HG03095 (cell line): ENCODE measurements around the gene AOC2.
"Not testable (repeated sequence)": the region's sequence is repeated elsewhere in the genome, so short reads cannot be mapped to it uniquely, and the experiment has no call there.

Source experiments
- ATAC-seq: cut with Tn5 transposase; IDR thresholded peaks from one replicate; pipeline ENCODE4 v1.9.1; 2021; ENCODE audit warnings: moderate library complexity; ENCODE audit not compliant: unreplicated experiment

The AOC2 gene

GRCh38 chr17:42853597-42853967 lies 9.2 kb downstream of the AOC2 start:
- no peak for ATAC-seq

DNA sequence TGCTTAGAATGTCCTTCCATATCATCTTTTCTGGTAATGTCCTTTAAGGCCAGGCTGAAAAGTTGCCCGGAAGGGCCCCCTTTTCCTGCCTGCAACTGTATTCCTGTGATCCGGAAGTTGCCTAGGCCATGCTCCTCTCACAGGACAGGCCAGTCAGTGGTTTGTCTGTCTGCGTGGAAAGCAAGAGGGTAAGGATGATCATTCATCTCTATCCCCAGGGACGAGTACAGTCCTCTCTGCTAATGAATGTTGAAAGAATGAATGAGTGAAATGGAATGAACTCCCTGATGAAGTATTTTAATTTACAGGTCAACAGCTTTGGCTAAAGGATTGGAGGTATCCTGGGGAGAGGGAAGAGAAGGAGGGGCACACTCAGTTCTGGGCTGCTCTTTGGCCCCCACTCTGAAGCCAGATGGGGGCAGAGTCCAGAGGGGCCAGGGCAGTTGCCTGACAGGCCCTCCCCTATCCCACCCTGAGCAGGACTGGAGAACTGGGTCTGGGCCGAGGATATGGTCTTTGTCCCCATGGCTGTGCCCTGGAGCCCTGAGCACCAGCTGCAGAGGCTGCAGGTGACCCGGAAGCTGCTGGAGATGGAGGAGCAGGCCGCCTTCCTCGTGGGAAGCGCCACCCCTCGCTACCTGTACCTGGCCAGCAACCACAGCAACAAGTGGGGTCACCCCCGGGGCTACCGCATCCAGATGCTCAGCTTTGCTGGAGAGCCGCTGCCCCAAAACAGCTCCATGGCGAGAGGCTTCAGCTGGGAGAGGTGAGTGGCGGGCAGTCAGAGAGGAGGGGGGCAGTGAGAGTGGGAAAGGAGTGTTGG lies 9.8 kb downstream of the AOC2 start:
- no peak for ATAC-seq

DNA sequence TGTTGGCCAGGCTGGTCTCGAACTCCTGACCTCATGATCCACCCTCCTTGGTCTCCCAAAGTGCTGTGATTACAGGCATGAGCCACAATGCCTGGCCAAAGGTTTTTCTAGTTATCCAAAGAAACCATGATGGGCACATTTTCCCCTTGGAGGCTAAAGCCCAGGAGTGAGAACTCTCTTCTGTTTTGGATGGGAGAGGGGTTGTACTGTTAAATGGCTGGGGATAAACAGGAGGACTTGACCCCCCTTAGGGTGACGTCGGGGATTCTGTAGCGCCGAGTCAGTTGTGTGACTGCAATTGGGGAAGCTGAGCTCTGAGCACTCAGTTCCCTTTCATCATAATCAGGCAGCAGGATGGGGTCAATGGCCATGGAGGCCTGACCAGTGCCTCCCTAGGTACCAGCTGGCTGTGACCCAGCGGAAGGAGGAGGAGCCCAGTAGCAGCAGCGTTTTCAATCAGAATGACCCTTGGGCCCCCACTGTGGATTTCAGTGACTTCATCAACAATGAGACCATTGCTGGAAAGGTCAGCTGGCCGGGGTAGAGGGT lies 10.7 kb downstream of the AOC2 start:
- no peak for ATAC-seq

- ATAC-seq: not testable (repeated sequence)
These were observed 11.7 kb downstream of the AOC2 start for GRCh38 chr17:42856093-42856492.

DNA sequence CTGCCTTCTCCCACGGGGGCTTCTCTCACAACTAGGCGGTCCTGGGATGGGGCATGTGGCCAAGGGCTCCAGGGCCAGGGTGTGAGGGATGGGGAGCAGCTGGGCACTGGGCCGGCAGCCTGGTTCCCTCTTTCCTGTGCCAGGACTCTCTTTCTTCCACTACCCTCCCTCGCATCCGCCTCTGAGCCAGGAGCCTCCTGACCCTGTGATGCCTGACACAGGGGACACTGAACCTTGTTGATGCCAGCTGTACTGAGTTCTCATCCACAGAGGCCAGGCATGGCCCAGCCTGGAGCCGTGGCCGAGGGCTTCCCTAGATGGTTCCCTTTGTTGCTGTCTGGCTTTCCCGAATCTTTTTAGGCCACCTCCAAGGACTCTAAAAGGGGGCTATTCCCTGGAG lies 12.1 kb downstream of the AOC2 start:
- not testable (repeated sequence) for ATAC-seq

GRCh38 chr17:42857389-42857788 lies 13.0 kb downstream of the AOC2 start:
- no peak for ATAC-seq

DNA sequence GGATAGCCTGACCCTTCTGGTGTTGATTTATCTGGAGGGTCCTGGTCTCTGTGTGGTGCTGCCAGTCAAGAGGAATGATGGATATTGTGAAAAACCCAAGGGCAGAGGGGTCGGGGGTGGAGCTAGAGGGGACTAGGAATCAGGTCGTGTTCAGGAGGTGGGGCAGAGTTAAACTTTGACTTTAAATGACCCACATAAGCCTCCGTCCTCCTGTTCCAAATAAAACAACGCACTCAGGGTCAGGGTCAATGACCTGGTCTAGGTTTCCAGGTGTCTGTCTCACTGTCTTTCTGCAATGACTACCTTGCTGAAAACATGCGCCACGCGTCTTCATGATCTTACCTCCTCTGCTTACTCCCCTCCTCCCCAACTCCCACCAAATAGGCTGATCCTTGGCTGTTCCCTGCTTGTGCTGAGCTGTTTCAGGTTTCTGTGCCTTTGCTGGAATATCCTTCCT lies 21.3 kb downstream of the AOC2 start:
- no peak for ATAC-seq

DNA sequence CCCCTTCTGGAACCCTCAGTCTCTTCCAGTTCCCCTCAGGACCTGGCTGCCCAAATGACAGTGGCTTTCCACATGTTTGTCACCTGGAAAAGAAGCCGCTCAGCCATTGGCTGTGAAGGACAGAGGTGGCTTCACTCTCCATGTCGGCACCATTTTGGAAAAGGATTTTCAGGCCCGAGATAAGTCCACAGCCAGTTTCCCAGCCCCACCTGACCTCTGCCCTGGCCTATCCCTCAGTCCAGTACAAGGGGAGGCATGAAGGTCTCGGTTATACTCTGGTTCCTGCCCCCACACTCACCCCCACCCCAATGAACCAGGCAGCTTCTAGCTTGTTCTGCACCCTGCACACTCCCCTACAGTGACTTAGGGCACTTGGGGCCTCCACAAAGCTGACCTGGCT lies 21.8 kb downstream of the AOC2 start:
- ATAC-seq: no peak

- no peak for ATAC-seq
These were observed 22.5 kb downstream of the AOC2 start for GRCh38 chr17:42866631-42867575.

GRCh38 chr17:42867694-42868261 lies 23.4 kb downstream of the AOC2 start:
- ATAC-seq: not testable (repeated sequence)

DNA sequence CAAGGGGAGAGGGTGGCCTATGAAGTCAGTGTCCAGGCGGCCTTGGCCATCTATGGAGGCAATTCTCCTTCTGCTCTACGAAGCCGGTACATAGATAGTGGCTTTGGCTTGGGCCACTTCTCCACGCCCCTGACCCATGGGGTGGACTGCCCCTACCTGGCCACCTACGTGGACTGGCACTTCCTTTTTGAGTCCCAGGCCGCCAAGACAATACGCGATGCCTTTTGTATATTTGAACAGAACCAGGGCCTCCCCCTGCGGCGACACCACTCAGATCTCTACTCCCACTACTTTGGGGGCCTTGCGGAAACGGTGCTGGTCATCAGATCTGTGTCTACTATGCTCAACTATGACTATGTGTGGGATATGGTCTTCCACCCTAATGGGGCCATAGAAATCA lies 24.0 kb downstream of the AOC2 start:
- no peak for ATAC-seq

DNA sequence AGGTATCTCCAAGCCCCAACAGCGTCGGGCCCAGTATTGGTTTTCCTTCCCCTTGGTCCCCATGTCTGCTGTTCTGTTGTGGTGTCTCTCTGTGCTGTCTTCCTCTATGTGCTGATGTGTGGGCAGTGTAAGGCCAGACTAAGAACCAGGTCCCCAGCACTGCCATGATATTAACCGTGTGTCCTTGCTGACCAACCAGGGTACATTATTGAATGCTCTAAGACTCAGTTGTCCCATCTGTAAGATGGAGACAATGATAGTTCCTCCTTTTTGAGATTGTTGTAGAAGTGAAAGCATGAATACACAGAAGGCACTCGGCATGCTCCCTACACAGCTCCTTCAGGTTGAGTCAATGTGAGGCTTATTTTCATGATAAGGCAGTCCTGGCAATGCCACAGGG lies 27.3 kb downstream of the AOC2 start:
- no peak for ATAC-seq

DNA sequence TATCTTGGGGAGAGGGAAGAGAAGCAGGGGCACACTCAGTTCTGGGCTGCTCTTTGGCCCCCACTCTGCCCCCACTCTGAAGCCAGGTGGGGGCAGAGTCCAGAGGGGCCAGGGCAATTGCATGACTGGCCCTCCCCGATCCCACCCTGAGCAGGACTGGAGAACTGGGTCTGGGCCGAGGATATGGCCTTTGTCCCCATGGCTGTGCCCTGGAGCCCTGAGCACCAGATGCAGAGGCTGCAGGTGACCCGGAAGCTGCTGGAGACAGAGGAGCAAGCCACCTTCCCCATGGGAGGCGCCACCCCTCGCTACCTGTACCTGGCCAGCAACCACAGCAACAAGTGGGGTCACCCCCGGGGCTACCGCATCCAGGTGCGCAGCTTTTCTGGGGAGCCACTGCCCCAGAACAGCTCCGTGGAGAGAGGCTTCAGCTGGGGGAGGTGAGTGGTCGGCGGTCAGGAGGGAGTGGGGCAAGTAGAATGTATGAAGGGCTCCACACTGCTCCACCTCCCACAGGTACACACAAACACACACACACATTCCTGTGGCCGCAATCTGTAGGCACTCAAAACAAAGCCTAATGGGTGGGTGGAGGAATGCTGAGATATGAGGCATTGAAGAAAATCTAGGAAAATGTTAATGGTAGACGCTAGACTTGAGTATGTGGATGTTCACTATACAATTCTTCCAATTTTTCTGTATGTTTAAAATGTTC lies 28.0 kb downstream of the AOC2 start:
- ATAC-seq: no peak

DNA sequence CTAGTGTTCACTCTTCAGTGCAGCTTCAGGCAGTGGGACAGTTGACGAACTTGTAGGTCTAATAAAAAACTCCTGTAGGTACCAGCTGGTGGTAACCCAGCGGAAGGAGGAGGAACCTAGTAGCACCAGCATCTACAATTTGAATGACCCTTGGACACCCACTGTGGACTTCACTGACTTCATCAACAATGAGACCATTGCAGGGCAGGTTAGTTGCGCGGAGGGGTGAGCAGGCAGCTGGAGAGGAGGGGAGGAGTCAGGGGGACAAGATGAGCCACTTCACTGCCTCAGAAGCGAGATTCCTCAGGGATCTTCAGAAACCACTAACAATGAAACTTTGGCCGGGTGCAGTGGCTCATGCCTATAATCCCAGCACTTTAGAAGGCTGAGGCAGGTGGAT lies 28.9 kb downstream of the AOC2 start:
- ATAC-seq: no peak

GRCh38 chr17:42873932-42874695 lies 29.7 kb downstream of the AOC2 start:
- ATAC-seq: not testable (repeated sequence)

GRCh38 chr17:42877037-42877436 lies 32.7 kb downstream of the AOC2 start:
- no peak for ATAC-seq

GRCh38 chr17:42878123-42878880 lies 33.9 kb downstream of the AOC2 start:
- no peak for ATAC-seq

- ATAC-seq: no peak
These were observed 34.7 kb downstream of the AOC2 start for GRCh38 chr17:42878924-42879595.

GRCh38 chr17:42879596-42879985 lies 35.2 kb downstream of the AOC2 start:
- no peak for ATAC-seq
